Suprapubic skin (tissue), 4 donors: ENCODE data around the gene PLA2G4F.

Experiments used
- EP300 ChIP-seq: sonication (generic); formaldehyde crosslinking; IDR thresholded peaks from one replicate; pipeline ENCODE4 v1.6.1; 2017; ENCODE audit warnings: antibody characterized with exemption
- POLR2A ChIP-seq, 2 donors: fragments of 450-650 bp; IDR thresholded peaks; one replicate each; pipeline ENCODE4 v1.6.1; 2017; ENCODE audit warnings: antibody characterized with exemption in 2 of 2, mild to moderate bottlenecking in 2 of 2, moderate library complexity in 2 of 2
- POLR2AphosphoS5 ChIP-seq, 3 donors: sonication (generic); formaldehyde crosslinking; IDR thresholded peaks; one replicate each; pipeline ENCODE4 v1.6.1; 2017; ENCODE audit warnings: antibody characterized with exemption in 3 of 3
- TF ChIP-seq, protein P1 (sequence below), 2 donors: fragments of 200-600 bp in 1 of 2; fragments of 450-650 bp in 1 of 2; sonication (generic) in 1 of 2; IDR thresholded peaks; one replicate each; pipeline ENCODE4 v1.5.1; 2016 to 2019; ENCODE audit warnings: antibody characterized with exemption in 2 of 2, mild to moderate bottlenecking in 1 of 2, moderate library complexity in 1 of 2

DNA sequence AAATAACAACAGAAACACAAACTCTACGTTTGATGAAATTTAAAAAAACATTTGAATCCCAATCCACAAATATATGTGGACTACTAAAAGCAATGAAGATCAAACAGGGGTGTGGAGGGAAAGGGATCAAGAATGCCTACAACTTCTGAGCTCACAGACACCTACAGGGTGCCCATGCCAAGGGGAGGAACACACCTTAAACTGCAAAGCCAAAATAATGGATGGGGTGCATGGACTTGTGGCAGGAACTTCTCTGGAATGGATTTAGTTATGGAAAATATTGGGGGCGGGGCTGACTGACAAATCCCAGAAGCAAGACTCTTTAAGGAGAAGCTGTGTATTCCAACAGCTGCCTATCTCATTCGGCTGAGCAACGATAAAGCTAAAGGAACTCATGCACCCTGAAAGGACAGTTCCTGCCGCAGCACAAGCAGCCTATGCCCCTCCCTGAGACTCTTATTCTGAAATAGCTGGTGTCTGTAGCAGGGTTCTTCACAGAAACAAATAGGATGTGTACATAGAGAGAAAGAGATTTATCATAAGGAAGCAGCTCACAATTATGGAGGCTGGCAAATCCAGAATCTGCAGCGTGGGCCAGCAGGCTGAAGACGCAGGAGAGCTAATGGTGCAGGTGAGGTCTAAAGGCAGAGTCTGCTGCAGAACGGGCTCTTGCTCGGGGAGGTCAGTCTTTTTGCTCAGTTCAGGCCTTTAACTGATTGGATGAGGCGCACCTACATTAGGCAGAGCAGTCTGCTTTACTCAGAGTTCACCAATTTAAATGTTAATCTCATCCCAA, 37.6 kb downstream of the PLA2G4F start:
- TF ChIP-seq, protein P1, sequence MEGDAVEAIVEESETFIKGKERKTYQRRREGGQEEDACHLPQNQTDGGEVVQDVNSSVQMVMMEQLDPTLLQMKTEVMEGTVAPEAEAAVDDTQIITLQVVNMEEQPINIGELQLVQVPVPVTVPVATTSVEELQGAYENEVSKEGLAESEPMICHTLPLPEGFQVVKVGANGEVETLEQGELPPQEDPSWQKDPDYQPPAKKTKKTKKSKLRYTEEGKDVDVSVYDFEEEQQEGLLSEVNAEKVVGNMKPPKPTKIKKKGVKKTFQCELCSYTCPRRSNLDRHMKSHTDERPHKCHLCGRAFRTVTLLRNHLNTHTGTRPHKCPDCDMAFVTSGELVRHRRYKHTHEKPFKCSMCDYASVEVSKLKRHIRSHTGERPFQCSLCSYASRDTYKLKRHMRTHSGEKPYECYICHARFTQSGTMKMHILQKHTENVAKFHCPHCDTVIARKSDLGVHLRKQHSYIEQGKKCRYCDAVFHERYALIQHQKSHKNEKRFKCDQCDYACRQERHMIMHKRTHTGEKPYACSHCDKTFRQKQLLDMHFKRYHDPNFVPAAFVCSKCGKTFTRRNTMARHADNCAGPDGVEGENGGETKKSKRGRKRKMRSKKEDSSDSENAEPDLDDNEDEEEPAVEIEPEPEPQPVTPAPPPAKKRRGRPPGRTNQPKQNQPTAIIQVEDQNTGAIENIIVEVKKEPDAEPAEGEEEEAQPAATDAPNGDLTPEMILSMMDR (IDR thresholded peaks at IDR 0.05) = no peak
- no peak for TF ChIP-seq POLR2A (IDR thresholded peaks at IDR 0.05)
- TF ChIP-seq POLR2AphosphoS5 (IDR thresholded peaks at IDR 0.05) = no peak
- no peak for TF ChIP-seq EP300
